HG03097 (cell line): Measurements from ENCODE around the gene MYH6.
"Not testable (repeated sequence)": the region's sequence is repeated elsewhere in the genome, so short reads cannot be mapped to it uniquely, and the experiment has no call there.

Experiments
- ATAC-seq: cut with Tn5 transposase; IDR thresholded peaks from one replicate; pipeline ENCODE4 v1.9.1; 2021; ENCODE audit not compliant: unreplicated experiment, low FRiP score

MYH6 gene

DNA sequence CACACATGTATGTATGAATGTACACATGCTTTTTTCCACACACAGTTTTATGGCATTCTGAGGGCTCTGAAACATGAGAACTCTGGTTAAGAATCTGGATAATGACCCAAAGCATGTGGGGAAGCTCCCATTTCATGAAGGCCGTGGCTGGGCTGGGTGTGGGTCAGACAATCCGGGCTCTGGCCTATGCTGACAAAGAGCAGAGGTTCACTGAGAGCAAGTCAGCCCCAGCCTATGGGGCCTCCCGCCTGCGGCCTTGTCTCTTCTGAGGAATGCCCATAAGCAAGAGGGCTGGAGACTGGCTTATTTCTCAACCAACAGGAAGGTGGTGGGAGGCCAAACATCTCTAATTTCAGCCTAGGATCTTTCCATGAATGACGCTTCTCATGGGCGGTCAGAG, 8.5 kb downstream of the MYH6 start:
- ATAC-seq = no peak

DNA sequence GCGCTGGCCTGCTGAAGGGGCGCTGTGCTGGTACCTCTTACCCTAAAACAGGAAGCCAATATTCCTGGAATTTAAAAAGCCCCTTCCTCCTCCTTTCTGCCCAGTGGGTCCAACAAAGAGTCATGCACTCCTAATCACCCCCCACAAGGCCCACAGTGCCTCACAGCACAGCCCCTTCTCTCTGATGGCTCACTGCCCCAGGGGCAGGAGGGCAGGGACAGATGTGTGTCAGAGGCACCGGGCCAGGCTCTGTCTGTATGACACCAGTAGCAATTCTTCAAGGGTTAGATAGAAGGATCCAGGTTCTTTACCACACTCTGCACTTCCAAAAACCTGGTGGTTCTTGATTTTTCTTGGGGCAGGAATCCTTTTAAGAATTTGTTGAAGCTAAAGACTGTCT, 8.9 kb downstream of the MYH6 start:
- ATAC-seq = no peak

DNA sequence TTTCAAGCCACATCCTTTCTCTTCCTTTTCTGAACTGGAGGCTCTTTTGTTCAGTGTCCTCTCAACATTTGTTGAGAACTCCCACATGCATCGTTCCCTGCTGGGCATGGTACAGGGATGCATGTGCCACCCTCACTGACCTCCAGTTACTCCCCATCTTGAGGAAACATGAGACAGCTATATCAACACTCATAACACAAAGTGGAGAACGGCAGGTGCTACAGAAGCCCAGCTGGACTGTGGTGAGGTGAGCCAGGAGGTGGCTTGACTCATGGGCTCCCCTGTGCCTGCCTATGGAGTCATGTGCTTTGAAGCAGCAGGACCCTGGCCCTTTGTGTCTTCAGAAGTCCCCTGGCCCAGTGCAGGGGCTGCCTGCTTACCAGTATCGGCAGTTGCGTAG, 9.7 kb downstream of the MYH6 start:
- ATAC-seq = no peak

DNA sequence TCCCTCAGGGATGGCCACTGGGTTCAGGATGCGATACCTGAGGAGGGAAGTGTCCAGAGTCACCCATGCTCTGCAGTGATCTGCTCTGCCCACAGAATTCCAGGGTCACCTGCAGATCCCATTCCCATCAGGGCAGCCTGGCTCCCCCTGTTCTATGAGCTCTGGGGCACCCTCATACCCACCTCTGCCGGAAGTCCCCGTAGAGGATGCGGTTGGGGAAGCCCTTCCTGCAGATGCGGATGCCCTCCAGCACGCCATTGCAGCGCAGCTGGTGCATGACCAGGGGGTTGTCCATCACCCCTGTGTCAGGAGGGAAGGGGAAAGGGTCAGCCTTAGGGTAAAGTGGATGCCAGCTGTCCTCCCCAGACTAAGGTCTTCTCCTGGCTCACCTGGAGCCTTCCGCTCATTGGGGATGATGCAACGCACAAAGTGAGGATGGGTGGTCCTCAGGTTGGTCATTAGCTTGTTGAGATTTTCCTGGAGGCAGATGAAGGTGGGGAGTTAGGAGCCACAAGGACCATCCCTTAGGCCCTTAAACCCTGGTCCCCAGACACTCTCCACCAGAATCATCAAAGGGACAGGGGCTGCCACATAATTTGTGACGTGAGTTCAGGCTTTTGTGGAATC, 11.2 kb downstream of the MYH6 start:
- ATAC-seq = no peak

DNA sequence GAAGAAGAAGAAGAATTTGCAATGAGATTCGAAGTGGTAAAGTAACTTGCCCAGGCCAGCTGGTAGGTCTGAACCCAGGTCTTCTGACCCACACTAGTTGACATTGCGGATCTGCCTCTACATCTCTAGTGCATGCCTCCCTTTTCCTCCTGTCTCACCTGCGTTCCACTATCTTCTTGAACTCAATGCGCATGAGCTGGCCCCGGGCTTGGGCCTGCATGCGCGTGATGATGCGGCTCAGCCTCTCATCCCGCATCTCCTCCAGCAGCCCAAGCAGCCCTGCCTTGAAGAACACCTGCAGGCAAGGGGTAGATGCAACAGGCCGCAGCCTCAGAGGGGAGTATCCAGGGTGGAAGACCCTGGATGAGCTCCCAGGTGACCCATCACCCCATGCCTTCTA, 11.9 kb downstream of the MYH6 start:
- ATAC-seq = no peak

DNA sequence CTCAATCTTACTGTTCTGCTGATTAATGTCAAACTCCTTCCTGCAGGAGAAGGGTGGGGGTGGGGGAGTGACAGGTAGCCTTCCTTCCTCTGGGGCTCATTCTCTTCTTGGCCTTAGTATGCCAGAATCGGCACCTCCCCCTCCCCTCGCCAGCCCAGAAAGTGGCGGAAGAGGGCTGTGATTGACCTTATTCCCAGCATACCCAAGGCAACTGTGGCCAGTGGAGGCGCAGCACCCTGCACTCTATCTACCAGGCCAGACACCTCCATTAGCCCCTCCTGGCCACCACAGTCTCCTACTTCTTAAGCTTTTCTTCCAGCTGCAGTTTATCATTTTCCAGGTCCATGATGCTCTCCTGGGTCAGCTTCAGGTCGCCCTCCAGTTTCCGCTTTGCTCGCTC, 15.5 kb downstream of the MYH6 start:
- no peak for ATAC-seq

DNA sequence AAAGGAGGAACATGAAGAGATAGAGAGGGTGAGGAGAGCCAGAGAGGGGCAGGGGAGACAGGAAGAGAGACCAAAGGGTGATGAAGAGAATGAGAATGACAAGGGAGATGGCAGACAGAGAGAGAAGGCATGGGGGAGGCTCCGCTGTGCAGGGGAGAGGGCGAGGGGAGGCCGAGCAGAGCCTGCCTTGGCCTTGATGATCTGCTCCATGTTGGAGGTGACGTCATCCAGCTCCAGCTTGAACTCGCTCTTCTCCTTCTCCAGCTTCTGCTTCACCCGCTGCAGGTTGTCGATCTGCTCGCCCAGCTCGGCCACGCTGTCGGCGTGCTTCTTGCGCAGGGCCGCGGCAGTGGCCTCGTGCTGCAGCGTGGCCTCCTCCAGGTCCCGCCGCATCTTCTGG, 18.2 kb downstream of the MYH6 start:
- not testable (repeated sequence) for ATAC-seq

DNA sequence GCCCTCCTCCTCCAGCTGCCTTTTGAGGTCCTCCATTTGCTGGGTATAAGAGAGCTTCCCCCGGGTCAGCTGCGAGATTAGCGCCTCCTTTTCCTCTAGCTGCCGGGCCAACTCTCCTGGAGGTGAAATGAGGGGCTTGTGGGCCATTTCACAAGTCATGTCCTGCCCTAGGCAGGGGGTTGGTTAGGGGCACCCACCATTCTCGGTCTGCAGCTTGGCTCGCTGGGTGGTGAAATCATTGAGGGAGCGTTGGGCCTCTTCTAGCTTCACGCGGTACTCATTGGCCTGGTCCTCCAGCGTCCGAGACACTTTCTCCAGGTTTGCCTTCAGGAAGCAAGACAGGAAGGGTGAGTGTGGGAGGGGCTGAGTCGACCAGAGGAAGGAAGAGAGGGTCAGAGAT, 18.7 kb downstream of the MYH6 start:
- no peak for ATAC-seq

DNA sequence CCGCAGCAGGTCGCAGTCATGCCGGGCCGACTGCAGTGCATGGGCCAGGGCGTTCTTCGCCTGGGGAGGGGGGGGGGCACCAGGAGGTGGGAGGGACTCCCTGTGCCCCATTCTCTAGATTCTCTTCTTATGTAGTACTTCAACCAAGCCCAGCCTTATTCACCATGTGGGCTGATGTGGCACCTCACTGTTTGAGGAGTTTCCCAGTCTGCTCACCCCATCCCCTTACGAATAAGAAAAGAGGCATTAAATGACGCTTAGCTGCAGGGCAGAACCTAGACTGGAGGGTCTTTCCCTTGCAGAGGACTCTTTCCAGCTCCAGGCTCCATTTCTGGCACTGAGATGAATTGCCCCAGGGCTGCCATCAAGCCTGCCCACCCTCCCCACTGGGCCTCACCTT, 19.1 kb downstream of the MYH6 start:
- no peak for ATAC-seq

DNA sequence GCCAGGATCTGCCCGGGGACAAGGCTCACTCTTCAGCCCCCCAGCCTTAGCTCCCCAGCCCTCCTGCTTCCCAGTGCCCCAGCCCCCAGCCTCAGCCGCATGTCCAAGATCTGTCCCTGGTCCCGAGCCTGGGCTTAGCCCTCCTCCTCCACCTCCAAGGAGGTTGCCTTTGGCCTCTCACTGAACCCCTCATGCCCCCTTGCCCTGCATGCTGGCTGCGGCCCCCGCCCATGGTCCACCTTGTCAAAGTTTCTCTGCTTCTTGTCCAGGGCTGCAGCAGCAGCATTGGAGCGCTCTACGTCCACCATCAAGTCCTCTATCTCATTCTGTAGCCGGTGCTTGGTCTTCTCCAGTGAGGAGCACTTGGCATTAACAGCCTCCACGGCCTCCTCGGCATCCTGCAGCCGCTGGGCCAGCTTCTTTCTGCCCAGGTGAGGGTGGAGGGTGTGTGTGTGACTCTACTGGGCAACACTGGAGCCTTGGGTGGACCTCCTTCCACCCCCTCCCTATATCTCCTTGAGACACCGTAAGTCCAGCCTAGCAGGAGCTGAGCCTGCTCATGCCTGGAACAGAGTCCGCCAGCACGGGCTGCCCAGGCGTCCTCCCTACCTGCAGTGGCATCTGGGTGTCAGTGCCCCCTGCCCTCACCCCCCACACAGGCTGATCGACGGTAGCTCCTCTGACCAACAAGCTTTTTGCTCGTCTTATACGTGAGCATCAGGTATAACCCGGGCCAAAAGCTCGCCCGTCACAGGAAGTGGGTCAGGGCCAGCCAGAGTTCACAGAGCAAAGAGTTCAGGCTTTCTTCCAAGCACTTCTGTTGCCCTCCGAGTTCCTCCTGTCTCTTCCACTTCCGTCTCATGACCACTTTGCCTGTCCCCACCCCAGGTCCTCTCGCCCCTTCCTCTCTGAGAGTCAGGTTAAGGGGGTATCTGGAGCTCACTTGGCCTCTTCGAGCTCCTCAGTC, 19.9 kb downstream of the MYH6 start:
- ATAC-seq = no peak

DNA sequence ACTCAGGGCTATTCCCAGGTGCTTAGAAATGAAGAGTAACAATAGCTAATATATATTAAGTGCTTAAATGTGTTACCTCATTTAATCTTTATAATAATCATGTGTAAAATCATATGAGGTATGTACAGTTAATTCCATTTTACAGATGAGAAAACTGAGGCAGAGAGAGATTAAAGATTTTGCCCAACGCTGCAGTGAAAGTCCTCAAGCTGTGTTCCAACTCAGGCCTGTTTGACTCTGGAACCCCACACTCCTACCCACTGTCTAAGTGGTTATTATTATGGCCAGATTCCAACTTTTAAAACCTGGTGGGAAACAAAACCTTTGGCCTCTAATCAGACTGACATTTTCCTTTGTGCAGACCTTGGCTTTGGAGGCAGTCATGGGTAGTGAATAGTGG, 21.1 kb downstream of the MYH6 start:
- no peak for ATAC-seq

DNA sequence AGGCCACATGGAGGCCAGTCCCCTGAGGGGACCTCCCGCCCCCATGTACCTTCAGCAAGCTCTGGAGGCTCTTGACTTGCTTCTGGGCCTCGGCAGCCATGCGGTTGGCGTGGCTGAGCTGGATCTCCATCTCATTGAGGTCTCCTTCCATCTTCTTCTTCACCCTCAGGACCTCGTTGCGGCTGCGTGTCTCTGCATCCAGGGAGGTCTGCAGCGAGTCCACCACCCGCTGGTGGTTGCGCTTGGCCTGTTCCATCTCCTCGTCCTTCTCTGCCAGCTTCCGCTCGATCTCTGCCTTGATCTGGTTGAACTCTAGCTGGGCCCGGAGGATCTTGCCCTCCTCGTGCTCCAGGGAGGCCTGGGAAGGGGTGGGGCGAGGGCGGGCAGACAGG, 21.8 kb downstream of the MYH6 start:
- not testable (repeated sequence) for ATAC-seq

DNA sequence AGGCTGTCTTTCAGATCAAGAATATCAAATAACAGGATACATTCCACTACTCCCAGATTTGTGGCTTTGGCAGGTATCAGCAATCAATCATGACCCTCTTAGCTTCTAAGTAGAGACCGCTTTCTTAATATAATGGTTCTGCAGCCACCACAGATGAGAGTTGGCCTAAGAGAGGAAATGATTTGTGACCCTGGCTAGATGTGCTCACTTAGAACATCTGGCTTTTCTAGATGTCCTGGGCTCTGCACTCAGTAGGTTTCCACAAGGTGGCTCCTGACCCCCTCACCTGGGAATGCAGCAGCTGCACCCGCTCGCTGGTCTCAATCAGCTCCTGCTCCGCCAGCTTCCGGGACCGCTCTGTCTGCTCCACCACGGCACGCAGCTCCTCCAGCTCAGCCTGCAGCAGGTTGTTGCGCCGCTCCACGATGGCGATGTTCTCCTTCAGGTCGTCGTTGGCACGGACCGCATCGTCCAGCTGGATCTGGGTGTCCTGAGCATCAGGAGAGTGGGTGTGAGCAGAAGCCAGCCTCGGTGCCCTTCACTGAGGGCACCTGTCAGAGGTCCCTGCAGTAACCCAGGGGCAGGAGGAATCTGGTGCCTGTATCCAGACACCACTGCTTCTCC, 22.3 kb downstream of the MYH6 start:
- no peak for ATAC-seq

DNA sequence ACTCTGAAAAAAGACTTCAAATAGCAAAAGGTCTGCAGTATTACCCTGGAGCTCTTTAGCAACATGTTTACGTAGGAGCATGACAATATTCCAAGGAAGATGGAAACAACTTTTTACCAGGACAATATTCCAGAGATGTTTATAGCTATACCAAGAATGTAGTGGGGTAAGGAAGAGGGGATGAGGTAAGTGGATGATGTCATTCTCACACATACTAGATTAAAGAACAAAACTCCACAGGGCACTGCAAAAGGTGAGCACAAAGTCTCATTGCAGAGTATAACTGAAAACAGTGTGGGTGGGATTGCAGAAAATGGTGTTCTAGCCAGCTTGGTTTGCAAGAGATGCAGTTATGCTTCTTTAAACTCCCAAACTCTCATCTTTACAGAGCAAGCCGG, 22.8 kb downstream of the MYH6 start:
- ATAC-seq = no peak

DNA sequence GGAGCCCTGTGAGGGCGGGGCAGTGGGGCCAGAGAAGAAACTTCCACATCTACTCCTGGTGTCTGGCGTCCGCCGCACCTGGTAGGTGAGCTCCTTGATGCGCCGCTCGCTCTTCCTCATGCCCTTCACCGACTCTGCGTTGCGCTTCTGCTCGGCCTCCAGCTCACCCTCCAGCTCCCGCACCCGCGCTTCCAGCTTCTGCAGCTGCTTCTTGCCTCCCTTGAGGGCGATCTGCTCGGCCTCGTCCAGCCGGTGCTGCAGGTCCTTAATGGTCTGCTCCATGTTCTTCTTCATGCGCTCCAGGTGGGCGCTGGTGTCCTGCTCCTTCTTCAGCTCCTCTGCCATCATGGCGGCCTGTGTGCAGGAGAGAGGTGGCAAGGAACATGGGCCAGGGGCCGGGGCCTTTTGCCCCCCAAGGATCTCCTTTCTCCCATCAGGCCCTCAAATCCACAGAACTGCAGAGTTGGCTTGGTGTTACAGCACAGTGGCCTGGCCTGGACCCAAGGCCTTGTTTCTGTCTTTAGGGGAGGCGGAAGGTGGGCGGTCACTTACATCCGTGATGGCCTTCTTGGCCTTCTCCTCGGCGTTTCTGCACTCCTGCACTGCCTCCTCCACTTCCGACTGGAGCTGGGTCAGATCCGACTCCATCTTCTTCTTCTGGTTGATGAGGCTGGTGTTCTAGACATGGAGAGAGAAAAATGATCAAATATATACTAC, 23.6 kb downstream of the MYH6 start:
- no peak for ATAC-seq

DNA sequence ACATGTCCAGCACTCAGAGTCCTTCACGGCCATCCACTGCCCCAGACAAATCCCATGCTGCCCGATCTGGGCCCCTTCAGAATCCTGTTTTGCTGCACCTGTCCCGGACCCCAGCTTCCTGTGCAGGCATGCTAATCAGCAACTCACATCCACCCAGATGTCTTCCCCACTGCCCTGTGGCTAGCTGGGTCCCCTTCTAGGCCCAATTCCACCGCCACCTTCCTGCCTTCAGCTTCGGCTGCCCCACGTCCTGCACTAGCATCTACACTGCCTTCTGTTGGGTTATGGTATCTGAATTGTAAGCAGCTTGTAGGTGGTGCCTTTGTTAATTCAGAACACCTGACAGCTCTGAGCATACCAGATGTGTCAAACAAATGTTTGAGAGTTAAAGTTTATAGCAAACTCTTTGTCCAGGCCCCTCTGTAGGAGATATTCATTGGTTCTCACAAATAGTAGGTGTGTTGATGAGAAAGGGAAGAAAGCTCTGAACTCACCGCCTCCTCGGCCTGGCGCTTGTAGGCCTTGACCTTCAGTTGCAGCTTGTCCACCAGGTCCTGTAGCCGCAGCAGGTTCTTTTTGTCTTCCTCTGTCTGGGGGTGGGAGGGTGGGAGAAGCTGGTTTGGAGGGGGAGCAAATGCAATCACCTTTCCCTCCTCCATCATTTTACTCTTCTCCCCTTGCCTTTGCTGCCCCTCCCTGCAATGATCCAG, 25.2 kb downstream of the MYH6 start:
- no peak for ATAC-seq

DNA sequence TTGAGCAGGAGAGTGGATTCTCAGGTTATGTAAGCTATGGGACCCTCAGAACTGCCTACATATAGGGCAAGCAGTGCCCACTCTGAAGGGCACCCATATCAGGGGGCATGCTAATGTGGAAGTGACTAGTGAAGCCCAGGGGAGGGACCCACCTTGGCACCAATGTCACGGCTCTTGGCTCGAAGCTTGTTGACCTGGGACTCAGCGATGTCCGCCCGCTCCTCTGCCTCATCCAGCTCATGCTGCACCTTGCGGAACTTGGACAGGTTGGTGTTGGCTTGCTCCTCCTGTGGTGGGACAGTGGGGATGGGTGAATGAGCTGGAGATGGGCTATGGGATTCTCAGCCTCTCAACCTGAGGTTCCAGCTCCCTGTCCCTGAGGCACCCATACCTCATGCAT, 25.8 kb downstream of the MYH6 start:
- no peak for ATAC-seq

DNA sequence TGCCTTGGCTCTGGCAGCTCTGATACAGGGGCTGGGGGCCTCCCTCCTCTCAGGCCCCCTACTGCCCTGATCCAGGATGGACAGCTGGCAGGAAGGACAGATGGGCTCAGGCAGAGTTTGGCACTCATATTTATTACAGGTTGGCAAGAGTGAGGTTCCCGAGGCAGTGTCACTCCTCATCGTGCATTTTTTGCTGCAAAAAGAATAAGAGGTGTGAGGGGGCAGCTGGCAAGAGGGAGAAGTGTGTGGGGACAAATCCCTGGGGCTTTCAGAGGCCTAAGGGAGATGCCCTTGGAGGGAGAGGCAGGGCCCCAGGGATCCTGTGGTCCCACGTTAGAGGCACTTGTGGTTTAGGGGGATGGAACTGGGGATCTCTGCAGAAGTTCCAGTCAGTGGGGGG, 26.2 kb downstream of the MYH6 start:
- ATAC-seq = no peak

DNA sequence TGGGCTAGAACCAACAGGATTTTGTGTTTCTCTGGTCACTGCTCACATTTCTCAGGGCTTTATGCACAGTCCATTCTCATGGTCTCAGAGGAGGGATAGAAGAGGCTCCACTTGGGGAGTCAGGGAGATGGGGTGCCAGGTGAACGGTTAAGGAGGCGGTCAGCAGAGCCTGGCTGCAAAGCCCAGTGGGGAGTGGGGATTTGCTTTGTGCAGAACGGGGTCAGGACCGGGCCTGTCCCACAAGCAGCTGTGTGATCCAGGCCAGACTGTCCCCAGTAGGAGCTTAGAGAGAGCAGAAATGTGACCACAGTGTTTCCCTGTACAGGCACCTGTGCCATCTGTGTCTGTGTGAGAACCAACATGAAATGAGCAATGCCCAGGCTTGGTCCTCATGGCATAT, 27.1 kb downstream of the MYH6 start:
- ATAC-seq = no peak

DNA sequence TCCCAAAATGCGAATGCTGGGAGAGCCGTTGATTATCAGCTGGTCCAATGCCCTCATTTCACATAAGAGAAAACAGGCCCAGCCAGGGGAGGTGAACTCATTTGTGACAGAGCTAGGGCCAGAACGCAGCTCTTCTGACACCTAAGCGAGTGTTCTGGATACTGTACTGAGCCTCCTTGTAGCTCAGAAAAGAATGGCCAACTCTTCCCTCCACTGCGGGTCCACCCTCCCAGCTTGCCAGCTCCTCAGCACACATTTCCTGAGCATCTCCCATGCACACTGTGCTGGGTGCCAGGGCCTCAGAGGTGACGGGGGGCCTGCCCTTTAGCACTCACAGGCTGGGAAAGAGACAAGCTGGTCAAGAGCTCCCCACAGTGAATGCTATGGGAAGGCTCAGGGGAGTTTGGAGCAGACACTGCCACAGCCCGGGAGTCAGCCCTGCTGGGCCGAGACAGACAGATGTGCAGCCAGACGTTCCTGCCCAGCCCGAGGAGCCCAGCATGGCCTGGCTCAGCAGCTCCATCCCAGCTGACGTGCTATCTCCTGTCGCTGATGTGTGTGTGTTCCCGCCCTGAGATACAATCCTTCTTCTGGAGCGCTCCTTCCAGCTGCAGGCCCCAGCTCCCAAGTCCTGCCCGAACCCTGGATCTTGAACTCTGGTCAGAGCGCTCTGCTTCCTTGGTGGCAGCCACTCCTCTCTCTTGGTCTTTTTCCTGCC, 27.7 kb downstream of the MYH6 start:
- no peak for ATAC-seq
